Trophoblast cell (in vitro differentiated cells and primary cell): ENCODE measurements around the gene TCP11X1.
"Not testable (repeated sequence)": the region's sequence is repeated elsewhere in the genome, so short reads cannot be mapped to it uniquely, and the experiment has no call there.

Source experiments
- DNase-seq, 2 donors: peaks; one replicate each; pipeline ENCODE4 v3.0.0-alpha.2; 2016
- H2AFZ ChIP-seq: 2 replicates; pipeline ENCODE4 v1.6.1; 2013; ENCODE audit warnings: low read length, moderate library complexity, mild to moderate bottlenecking; ENCODE audit not compliant: insufficient read depth, poor library complexity
- H2AK5ac ChIP-seq: 2 replicates; pipeline ENCODE4 v1.6.1; 2013; ENCODE audit warnings: mild to moderate bottlenecking, low read length
- H2BK120ac ChIP-seq: 2 replicates; pipeline ENCODE4 v1.6.1; 2013; ENCODE audit warnings: low read length, mild to moderate bottlenecking, moderate library complexity; ENCODE audit not compliant: insufficient read depth, poor library complexity
- H2BK12ac ChIP-seq: 2 replicates; pipeline ENCODE4 v1.6.1; 2013; ENCODE audit warnings: mild to moderate bottlenecking, low read length, moderate library complexity
- H2BK5ac ChIP-seq: 2 replicates; pipeline ENCODE4 v1.6.1; 2013; ENCODE audit warnings: low read length, low read depth, moderate library complexity, mild to moderate bottlenecking; ENCODE audit not compliant: poor library complexity
- H3K14ac ChIP-seq: 2 replicates; pipeline ENCODE4 v1.6.1; 2013; ENCODE audit warnings: mild to moderate bottlenecking, low read length
- H3K18ac ChIP-seq: 2 replicates; pipeline ENCODE4 v1.6.1; 2013; ENCODE audit warnings: mild to moderate bottlenecking, low read length
- H3K23ac ChIP-seq: 2 replicates; pipeline ENCODE4 v1.6.1; 2013; ENCODE audit warnings: low read length
- H3K27ac ChIP-seq: 2 replicates; pipeline ENCODE4 v1.5.1; 2013; ENCODE audit warnings: low read depth, mild to moderate bottlenecking, inconsistent platforms, low read length, moderate library complexity
- H3K27me3 ChIP-seq: 2 replicates; pipeline ENCODE4 v1.6.1; 2013; ENCODE audit warnings: inconsistent platforms, mild to moderate bottlenecking, low read length, moderate library complexity; ENCODE audit not compliant: insufficient read depth
- H3K36me3 ChIP-seq, 2 experiments: 1 replicate in 1 of 2; 2 replicates in 1 of 2; pipeline ENCODE4 v1.6.1; 2013; ENCODE audit warnings: low read length in 2 of 2, mild to moderate bottlenecking in 2 of 2, moderate library complexity in 1 of 2; ENCODE audit not compliant: insufficient read depth in 2 of 2, control insufficient read depth in 1 of 2
- H3K4ac ChIP-seq: 2 replicates; pipeline ENCODE4 v1.6.1; 2013; ENCODE audit warnings: low read depth, mild to moderate bottlenecking, low read length, moderate library complexity
- H3K4me1 ChIP-seq, 2 experiments: 1 replicate in 1 of 2; 2 replicates in 1 of 2; pipeline ENCODE4 v1.6.1; 2013; ENCODE audit warnings: low read length in 2 of 2, mild to moderate bottlenecking in 2 of 2, moderate library complexity in 1 of 2; ENCODE audit not compliant: insufficient read depth in 2 of 2, control insufficient read depth in 1 of 2
- H3K4me2 ChIP-seq: 2 replicates; pipeline ENCODE4 v1.6.1; 2013; ENCODE audit warnings: inconsistent platforms, mild to moderate bottlenecking, low read length, moderate library complexity
- H3K4me3 ChIP-seq: 2 replicates; pipeline ENCODE4 v1.5.1; 2013; ENCODE audit warnings: mild to moderate bottlenecking, low read depth, low read length, inconsistent platforms
- H3K79me1 ChIP-seq: one replicate; pipeline ENCODE4 v1.6.1; 2013; ENCODE audit warnings: low read length
- H3K79me2 ChIP-seq: 2 replicates; pipeline ENCODE4 v1.6.1; 2013; ENCODE audit warnings: low read length, mild to moderate bottlenecking; ENCODE audit not compliant: control insufficient read depth, insufficient read depth, poor library complexity
- H3K9ac ChIP-seq: 2 replicates; pipeline ENCODE4 v1.6.1; 2013; ENCODE audit warnings: mild to moderate bottlenecking, low read length
- H3K9me3 ChIP-seq: 2 replicates; pipeline ENCODE4 v1.6.1; 2013; ENCODE audit warnings: low read depth, mild to moderate bottlenecking, control low read depth, inconsistent platforms, low read length; ENCODE audit not compliant: insufficient read depth
- H4K12ac ChIP-seq: 2 replicates; pipeline ENCODE4 v1.6.1; 2013; ENCODE audit warnings: low read depth, mild to moderate bottlenecking, low read length, moderate library complexity
- H4K8ac ChIP-seq: 2 replicates; pipeline ENCODE4 v1.6.1; 2013; ENCODE audit warnings: low read depth, mild to moderate bottlenecking, low read length, moderate library complexity
- H4K91ac ChIP-seq: one replicate; pipeline ENCODE4 v1.6.1; 2013; ENCODE audit warnings: low read depth, mild to moderate bottlenecking, low read length, moderate library complexity
- WGBS: extraction: QIAGEN DNeasy Blood & Tissue Kit; methylation state at CpG from one replicate; pipeline ENCODE4 v1.1.7; 2013; ENCODE audit warnings: missing lambda C conversion rate; ENCODE audit not compliant: insufficient read length, insufficient coverage; ENCODE audit errors: extremely low coverage; 5-methylcytosine and 5-hydroxymethylcytosine counted together

The TCP11X1 gene

DNA sequence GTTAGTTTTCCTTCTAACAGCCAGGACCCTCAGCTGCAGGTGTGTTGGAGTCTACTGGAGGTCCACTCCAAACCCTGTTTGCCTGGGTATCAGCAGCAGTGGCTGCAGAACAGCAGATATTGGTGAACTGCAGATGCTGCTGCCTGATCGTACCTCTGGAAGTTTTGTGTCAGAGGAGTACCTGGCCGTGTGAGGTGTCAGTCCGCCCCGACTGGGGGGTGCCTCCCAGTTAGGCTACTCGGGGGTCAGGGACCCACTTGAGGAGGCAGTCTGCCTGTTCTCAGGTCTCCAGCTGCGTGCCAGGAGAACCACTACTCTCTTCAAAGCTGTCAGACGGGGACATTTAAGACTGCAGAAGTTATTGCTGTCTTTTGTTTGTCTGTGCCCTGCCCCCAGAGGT lies 20.6 kb downstream of the TCP11X1 start:
- not testable (repeated sequence) for H2BK120ac ChIP-seq, H3K27me3 ChIP-seq, H3K36me3 ChIP-seq, H3K27ac ChIP-seq, H3K79me1 ChIP-seq, H3K4ac ChIP-seq, H3K18ac ChIP-seq, H2AFZ ChIP-seq, H3K23ac ChIP-seq, H3K9me3 ChIP-seq, H4K91ac ChIP-seq, H3K14ac ChIP-seq, H4K12ac ChIP-seq, DNase-seq, H3K4me1 ChIP-seq, H4K8ac ChIP-seq, H3K79me2 ChIP-seq, H2BK12ac ChIP-seq, H2BK5ac ChIP-seq, H3K4me2 ChIP-seq, H2AK5ac ChIP-seq, H3K4me3 ChIP-seq, H3K9ac ChIP-seq
- WGBS: no CpG with 5 or more reads among the region's 7 CpGs

- H3K4ac ChIP-seq, H3K79me2 ChIP-seq, DNase-seq, H2BK5ac ChIP-seq, H3K4me2 ChIP-seq, H3K36me3 ChIP-seq, H2AK5ac ChIP-seq, H3K27ac ChIP-seq, H4K91ac ChIP-seq, H3K79me1 ChIP-seq, H2BK12ac ChIP-seq, H3K4me1 ChIP-seq, H3K18ac ChIP-seq, H3K14ac ChIP-seq, H3K9ac ChIP-seq, H3K27me3 ChIP-seq, H4K8ac ChIP-seq, H3K4me3 ChIP-seq, H2BK120ac ChIP-seq, H3K23ac ChIP-seq, H3K9me3 ChIP-seq, H2AFZ ChIP-seq, H4K12ac ChIP-seq: not testable (repeated sequence)
- no CpG with 5 or more reads among the region's 15 CpGs for WGBS
Observed at GRCh38 chrX:102240265-102240664, 25.2 kb downstream of the TCP11X1 start.

DNA sequence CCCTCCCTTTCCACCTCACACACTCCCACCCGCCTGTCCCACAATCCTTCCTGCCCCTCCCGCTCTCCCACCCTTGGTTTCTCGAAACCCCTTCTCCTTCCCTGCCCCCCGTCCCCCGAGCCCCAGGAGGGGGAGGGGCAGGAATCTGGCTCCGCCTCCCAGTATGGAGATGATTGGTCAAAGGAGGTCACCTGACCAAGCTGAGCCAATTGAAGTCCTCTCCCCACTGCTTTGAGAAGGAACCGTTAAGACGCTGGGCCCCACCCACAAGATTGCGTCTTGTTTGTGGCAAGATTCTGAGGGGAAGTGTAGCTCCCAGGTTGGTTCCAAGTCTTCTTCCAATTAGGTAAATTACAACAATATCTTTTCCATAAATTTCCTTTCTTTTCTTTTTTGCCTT lies 31.8 kb downstream of the TCP11X1 start, which contains the start of gene NXF2:
NXF2 (plus strand) TSS at position 275 of the 400 bp plus-strand sequence. CDS start 59,912 bp downstream, outside the sequence.
- not testable (repeated sequence) for H2AK5ac ChIP-seq, H3K79me2 ChIP-seq, H3K27me3 ChIP-seq, H3K27ac ChIP-seq, H3K4me1 ChIP-seq, H3K4me2 ChIP-seq, H3K36me3 ChIP-seq, H2AFZ ChIP-seq, H3K4me3 ChIP-seq, H3K18ac ChIP-seq, H3K23ac ChIP-seq, H2BK5ac ChIP-seq, H2BK12ac ChIP-seq, DNase-seq, H4K12ac ChIP-seq, H3K9ac ChIP-seq, H2BK120ac ChIP-seq, H4K91ac ChIP-seq, H4K8ac ChIP-seq, H3K9me3 ChIP-seq, H3K79me1 ChIP-seq, H3K4ac ChIP-seq, H3K14ac ChIP-seq
- WGBS: no CpG with 5 or more reads among the region's 9 CpGs

DNA sequence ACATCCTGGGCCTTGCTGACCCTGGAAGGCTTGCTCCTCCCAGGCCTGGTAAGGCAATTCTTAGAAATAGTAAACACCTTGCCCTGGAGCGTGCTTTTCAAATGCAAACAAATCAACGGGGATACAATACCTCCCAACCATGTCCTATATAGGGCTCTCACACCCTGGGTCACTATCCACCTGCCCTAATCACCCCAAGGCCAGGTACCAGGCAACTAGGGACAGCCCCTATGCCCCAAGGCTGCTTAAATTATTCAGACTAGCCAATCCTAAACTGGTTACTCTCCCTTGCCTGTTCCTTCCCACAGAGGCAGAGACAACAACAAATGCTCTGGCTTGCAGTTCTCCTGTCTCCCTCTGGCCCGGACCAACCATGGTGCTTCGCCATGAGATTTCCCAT lies 57.1 kb downstream of the TCP11X1 start:
- not testable (repeated sequence) for H3K4me1 ChIP-seq, H3K14ac ChIP-seq, H3K27me3 ChIP-seq, H2BK5ac ChIP-seq, H2BK120ac ChIP-seq, H3K9ac ChIP-seq, H3K4me2 ChIP-seq, H3K18ac ChIP-seq, H3K27ac ChIP-seq, DNase-seq, H2BK12ac ChIP-seq, H3K23ac ChIP-seq, H3K9me3 ChIP-seq, H4K8ac ChIP-seq, H3K79me1 ChIP-seq, H2AK5ac ChIP-seq, H3K4me3 ChIP-seq, H2AFZ ChIP-seq, H3K36me3 ChIP-seq, H4K12ac ChIP-seq, H3K79me2 ChIP-seq, H4K91ac ChIP-seq, H3K4ac ChIP-seq
- no CpG with 5 or more reads among the region's 4 CpGs for WGBS
